GM19193 (cell line): ENCODE results near the gene ANKRD33B.

Experiments used
- POLR2A ChIP-seq: IDR thresholded peaks from 4 replicates; pipeline ENCODE4 v1.6.1; 2011; ENCODE audit not compliant: insufficient read depth, insufficient read length; ENCODE audit errors: extremely low read depth

Gene ANKRD33B

DNA sequence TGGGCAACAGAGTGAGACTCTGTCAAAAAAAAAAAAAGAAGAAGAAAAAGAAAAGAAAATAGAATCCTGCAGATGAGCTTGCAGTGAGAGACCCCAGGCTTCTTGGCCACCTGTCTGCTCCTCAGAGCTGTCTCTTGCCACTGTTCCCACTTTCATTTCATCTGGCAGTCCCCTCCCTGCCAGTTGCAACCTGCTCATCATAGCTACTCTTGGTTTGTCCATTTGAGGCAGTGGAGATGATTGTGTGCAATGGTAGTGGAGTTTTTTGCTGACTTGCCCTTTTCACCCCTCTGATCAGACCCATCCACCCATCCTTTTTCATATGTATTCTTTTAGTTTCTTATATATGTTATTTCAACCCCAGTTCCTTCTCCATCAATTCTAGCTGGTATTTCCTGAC lies 28.7 kb downstream of the ANKRD33B start:
- no peak for TF ChIP-seq POLR2A

DNA sequence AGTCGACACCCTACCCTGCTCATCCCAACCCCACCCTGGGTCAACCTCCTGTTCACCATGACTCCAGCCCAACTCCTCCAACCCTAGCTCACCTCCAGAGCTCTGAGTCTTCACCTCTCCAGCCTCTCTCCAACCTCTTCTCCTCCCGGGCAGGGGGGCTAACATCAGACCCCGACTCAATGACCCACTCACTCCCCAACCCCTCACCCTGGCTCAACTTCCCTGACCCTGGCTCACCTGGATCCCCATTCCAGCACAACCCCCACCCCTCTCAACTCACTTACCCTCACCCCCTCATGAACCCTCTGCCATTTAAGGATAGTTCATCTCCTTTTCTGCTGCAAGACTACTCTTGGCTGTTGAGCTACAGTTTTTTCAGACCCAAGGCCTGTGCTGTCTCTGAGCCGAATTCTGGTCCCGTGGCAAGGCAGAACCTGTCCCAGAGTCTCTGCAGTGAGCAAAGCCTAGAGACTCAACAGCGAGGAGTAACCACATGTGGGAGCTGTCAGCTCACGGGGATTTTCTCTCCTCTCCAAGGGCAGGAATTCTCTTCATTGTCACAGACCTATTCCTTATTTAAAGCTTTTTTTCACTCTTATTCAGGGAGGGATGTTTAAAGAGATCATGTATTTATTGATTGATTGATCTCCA lies 29.8 kb downstream of the ANKRD33B start:
- no peak for TF ChIP-seq POLR2A

DNA sequence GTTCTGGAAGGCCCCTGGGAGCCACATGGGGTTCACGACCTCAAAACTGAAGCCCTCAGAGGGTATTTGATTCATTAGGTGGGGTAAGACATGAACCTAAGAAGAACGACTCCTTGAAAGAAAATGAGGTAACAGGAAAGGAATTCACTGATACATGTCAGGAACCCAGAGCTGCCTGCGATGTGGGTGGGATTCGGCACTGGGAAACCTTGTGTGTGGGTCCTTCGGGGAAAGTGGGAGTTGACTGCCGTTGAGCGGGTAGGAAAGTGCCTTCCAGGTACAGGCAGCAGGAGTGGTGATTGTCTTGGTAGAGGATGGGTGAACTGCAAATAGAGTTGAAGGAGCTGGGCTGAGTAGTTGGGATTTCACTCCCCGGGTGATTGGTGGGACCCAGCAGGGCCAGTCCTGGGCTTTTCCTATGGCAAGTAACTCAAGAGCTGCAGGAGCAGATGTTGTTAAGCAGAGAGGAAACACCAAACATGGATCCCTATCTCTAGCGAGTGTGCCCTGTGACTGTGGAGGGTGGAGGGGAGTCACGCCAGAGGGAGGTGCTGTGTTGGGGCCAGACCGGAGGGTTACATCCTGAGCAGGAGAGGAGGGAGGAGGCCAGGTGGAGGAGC lies 30.8 kb downstream of the ANKRD33B start:
- no peak for TF ChIP-seq POLR2A

DNA sequence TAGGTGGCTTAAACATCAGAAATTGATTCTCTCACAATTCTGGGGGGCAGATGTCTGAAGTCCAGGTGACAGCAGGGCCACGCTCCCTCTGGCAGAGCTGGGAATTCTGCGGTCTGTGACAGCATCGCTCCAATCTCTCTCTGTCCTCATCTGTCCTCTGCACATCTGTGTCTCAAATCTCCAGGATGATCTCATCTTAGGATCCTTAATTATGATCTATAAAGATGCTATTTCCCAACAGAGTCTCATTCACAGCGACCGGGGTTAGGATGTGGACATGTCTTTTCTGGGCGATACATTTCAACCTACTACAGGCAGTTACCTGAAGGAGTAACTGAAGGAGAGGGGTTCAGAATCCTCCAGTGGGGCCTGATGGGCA lies 31.4 kb downstream of the ANKRD33B start:
- TF ChIP-seq POLR2A = no peak

DNA sequence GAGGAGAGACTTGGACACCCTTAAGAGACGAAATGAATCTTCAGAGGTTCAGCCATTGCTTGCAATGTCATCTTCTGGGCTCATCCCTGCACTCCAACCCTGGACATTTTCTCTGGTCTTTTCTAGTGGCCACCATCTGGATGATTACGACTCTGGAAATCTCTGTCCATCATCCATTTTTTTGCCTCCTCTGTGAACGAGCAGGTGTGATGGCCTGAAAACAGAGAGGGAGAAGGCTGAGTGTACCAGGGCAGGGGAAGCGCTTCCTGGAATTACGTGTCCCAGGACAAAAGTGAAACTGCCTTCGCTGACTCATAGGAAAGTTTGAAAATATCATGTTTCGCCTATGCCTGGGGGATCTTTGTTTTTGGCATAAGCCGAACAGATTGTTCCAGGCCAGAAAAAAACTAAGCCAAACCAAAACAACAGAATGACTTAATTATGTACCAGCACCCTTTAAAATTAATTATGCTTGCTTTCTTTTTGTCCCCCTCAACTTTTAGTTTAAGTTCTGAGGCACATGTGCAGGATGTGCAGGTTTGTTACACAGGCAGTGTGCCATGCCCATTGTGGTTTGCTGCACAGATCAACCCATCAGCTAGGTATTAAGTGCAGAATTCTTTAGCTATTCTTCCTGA lies 31.9 kb downstream of the ANKRD33B start:
- no peak for TF ChIP-seq POLR2A

DNA sequence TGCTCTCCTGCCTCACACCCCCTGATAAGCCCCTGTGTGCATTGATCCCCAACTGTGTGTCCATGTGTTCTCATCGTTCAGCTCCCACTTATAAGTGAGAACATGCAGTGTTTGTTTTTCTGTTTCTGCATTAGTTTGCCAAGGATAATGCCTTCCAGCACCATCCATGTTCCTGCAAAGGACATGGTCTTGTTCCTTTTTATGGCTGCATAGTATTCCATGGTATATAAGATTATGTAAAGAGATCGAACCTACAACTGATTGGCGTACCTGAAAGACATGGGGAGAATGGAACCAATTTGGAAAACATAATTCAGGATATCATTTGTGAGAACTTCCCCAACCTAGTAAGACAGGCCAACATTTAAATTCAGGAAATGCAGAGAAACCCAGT lies 32.4 kb downstream of the ANKRD33B start:
- no peak for TF ChIP-seq POLR2A

DNA sequence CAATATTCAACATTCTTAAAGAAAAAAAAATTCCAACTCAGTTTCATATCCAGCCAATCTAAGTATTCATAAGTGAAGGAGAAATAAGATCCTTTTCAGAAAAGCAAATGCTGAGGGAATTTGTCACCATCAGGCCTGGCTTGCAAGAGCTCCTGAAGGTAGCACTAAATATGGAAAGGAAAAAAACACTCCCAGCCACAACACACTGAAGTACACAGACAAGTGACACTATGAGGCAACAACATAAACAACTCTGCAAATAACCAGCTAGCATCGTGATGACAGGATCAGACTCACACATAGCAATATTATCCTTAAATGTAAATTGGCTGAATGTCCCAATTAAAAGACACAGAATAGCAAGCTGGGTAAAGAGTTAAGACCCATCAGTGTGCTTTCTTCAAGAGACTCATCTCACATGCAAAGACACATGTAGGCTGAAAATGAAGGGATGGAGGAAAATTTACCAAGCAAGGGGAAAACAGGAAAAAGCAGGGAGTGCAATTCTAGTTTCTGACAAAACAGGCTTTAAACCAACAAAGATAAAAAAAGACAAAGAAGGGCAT lies 33.1 kb downstream of the ANKRD33B start:
- TF ChIP-seq POLR2A = no peak

DNA sequence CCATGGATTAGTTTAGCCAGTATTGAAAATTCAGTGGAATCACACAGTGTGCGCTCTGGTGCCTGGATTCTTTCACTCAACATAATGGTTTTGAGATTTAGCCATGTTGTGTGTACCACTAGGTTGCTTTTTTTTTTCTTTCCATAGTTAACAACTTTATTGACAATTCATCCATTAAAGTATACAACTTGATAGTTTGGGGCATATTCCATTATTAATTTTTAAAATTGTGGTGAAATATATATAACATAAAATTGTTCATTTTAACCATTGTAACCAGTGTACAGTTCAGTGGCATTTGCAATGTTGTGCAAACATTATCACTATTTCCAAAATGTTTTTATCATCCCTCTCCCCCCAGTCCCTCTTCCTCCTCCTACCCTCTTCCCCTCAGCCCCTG lies 35.2 kb downstream of the ANKRD33B start:
- no peak for TF ChIP-seq POLR2A

DNA sequence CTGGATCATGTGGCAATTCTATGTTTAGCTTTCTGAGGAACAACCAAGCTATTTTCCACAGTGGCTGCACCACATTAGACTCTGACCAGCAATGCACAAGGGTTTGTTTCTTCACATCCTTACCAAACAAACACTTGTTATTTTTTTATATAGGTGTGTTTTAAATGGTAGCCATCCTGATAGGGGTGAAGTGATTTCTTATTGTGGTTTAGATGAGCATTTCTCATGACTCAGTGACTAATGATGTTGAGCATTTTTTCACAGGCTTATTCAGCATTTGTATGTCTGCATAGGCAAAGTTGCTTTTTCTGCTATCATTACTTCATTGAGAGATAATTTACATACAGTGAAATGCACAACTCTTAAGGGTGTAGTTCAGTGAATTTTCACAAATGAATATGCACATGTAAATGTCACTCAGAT lies 36.0 kb downstream of the ANKRD33B start:
- TF ChIP-seq POLR2A = no peak

DNA sequence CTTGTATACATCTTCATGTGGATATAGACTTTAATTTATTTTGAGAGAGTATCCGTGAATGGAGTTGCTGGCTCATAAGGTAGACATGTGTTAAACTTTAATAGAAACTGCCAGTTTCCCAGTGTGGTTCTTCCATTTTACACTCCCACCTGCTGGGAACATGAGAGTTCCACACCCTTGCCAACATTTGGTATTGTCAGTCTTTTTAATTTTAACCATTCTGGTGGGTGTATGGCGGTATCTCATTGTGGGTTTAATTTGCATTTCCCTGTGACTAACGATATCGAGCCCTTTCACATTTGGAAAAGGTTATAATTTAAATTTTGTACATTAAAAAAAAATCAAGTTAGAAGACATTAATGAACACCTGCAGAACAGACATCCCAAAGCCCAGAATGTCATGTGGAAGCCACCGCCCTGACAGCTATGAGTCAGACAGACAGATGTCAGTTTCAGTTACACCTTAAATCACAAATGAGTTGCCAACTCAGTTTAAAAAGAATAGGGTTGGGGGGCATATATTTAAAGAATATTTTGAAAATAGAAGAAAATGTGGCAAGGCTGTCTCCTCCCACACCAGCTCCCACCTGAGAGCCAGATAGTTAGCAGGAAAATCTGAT lies 36.9 kb downstream of the ANKRD33B start:
- no peak for TF ChIP-seq POLR2A

DNA sequence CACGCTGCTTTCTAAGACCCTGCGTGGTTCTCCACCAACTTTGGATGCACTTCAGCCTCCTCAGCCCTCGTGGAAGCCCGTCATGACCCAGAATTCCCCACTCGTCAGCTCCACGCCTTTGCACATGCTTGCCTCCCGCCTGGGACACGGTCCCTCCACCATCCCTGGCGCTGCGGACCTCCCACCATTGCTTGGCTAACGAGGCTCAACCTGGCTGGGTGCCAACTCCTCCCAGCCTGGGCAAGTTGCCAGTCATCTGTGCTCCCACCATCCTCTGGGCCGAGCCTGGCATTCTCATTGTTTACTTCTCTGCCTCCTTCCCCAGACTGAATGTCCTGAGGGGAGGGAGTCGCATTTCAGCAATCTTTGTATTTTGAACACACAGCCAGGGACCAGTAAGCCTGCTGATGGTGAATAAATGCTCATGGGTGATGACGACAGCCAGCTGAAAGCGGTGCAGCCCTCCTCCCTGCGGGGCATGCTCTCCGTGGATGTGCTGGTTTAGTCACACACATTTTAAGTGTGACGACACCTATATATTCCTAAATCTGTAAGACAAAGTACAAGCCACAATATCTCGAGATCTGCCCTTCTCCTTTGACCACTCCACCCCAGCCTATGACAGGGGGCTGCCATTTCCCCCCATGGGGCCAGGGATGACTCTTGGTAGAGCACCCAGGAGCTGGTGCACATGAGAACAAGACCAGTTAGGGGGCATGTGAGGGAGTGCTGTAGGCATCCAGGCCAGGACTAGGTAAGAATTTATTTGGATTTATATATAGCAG lies 37.6 kb downstream of the ANKRD33B start:
- TF ChIP-seq POLR2A = peak; percentile 35

DNA sequence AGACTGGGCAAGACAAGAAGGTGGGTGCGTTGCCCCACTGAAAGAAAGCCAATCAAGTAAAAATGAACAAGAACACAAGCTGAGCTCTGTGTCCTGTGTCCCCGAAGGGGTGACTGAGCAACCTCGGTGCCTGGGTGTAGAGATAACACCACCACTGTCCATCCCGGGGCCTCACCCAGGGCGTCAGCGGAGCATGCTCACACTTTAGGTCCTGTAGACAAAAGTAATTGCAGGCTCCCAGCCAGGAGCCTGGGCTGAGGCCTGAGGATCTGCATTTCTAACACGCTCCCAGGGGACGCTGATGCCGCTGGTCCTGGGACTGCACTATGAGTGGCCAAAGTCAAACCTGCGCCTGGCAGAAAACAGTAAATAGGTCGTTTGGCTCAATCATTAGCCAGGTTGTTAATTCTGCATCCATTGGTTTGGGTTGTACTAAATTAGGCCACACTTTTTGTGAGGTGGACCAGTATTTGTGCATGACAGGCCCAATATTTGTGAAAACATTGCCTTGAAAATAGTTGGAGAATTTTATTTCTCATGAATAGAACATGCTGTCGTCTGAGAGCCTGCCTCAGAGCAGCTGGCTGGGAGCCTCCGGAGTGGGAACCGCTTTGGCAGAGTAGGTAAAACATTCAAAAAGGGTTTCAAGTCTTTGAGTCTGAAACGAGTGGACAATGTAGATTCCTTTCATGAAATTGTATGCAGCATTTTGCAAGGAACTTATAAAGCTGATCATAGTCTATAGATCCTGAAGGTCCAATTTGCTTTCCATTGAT lies 38.3 kb downstream of the ANKRD33B start:
- no peak for TF ChIP-seq POLR2A

DNA sequence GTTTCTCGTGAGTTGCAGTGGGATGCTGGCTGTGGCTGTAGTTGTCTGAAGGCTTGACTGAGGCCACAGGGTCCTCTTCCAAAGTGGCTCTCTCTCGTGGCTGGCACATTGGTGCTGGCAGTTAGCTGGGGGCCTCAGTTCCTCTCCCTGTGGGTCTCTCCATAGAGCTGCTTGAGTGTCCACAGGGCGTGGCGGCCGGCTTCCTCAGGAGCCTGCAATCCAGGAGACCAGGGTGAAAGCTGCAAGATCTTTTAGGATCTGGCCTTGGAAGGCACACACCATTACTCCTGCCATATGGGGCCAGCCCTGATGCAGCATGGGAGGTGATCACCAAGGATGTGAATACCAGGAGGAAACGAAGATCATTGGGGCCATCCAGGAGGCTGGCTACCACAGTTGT lies 41.1 kb downstream of the ANKRD33B start:
- no peak for TF ChIP-seq POLR2A

DNA sequence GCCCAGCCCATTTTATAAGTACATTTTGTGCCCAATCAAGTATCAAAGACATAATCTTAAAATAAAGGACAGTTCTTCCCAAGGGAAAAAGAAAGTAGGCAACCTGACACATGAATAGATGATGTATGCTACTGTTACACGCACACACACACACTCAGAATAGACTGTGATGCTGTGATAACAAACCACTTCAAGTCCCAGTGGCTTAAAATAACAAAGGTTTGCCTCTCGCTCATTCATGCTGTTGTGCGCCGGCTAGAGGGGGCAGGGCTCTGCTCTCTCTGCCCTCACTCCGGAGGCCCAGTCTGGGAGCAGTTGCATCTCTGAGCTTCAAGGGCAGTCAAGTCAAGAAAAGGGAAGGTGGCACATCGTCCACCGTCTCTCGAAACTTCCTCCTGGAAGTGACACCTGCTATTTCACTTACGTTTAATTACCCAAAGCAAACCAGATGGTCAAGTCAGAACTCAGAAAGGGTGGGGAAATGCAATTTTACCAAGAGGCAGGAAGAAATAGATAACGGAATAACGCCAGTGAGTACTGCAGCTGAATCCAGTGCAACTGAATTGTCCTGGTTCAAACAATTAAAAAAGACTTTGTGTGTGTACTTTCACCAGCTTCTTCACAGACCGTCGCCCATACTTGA lies 43.3 kb downstream of the ANKRD33B start:
- peak; percentile 31 for TF ChIP-seq POLR2A

DNA sequence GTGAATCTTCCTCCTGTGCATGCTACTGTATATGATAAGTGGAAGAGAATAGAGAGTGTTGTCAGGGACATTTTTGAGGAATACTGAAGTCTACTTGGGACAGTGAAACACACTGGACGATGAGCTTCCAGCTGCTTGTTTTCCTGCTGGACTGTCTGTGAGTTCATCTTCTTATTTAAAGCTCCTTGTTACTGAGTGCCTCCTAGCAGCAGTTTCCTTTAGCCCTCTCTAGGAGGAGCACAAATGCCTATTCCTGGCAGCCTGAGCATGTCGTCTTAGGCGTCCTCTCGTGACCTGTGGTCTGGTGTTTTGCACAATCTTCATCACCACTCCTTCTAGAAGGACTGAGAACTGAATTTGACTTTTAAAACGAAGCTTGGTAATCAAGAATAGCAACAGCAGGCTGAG lies 43.8 kb downstream of the ANKRD33B start:
- no peak for TF ChIP-seq POLR2A
